Lung (tissue), 12 donors: ENCODE measurements around the gene FRMD1. TPM values are rescaled to one million over a fixed set of nuclear protein-coding genes. Genes with fewer than 3 reads are reported as not detected.

Experiments used
- ATAC-seq: fragments of 200-7000 bp; cut with Tn5 transposase; one replicate; pipeline ENCODE4 v1.9.1; 2020; ENCODE audit warnings: moderate number of reproducible peaks; ENCODE audit not compliant: insufficient read depth, low FRiP score
- DNase-seq, 3 donors: peaks; one replicate each; pipeline ENCODE4 v3.0.0-alpha.2; 2013 to 2017
- H3K27ac ChIP-seq, 2 donors: one replicate each; pipeline ENCODE4 v1.5.1; 2013; ENCODE audit warnings: mild to moderate bottlenecking in 2 of 2, moderate library complexity in 2 of 2, control low read depth in 1 of 2, inconsistent platforms in 1 of 2, low read depth in 1 of 2, low read length in 1 of 2
- H3K27me3 ChIP-seq, 3 donors: one replicate each; pipeline ENCODE4 v1.5.1; 2013; ENCODE audit warnings: low read length in 2 of 3; ENCODE audit not compliant: control insufficient read depth in 3 of 3, insufficient read depth in 3 of 3
- H3K36me3 ChIP-seq, 4 donors: one replicate each; pipeline ENCODE4 v1.5.1; 2013; ENCODE audit warnings: low read length in 4 of 4, mild to moderate bottlenecking in 1 of 4, moderate library complexity in 1 of 4; ENCODE audit not compliant: control insufficient read depth in 4 of 4, insufficient read depth in 4 of 4
- H3K4me1 ChIP-seq, 5 donors: one replicate each; pipeline ENCODE4 v1.5.1; 2013; ENCODE audit warnings: low read length in 5 of 5, mild to moderate bottlenecking in 2 of 5, moderate library complexity in 1 of 5; ENCODE audit not compliant: control insufficient read depth in 5 of 5, insufficient read depth in 5 of 5
- H3K4me3 ChIP-seq: one replicate; pipeline ENCODE4 v1.5.1; 2013; ENCODE audit warnings: mild to moderate bottlenecking, control low read depth, moderate library complexity
- H3K9ac ChIP-seq, 2 donors: one replicate each; pipeline ENCODE4 v1.5.1; 2013; ENCODE audit warnings: low read length in 2 of 2, control low read depth in 1 of 2; ENCODE audit not compliant: insufficient read depth in 1 of 2
- H3K9me3 ChIP-seq, 4 donors: one replicate each; pipeline ENCODE4 v1.5.1; 2013; ENCODE audit warnings: low read length in 3 of 4, mild to moderate bottlenecking in 1 of 4, moderate library complexity in 1 of 4; ENCODE audit not compliant: control insufficient read depth in 4 of 4, insufficient read depth in 3 of 4
- CTCF ChIP-seq: IDR thresholded peaks from 2 replicates; pipeline ENCODE4 v1.5.1; 2012; ENCODE audit warnings: mild to moderate bottlenecking; ENCODE audit errors: control extremely low read depth, extremely low read depth
- WGBS, 2 donors: extraction: QIAGEN DNeasy Blood & Tissue Kit; methylation state at CpG; one replicate each; pipeline ENCODE4 v1.1.7; 2013; 5-methylcytosine and 5-hydroxymethylcytosine counted together
- polyA plus RNA-seq, 2 donors: library from polyadenylated mRNA; stranded (reverse); fragments of 200-250 nt; gene quantifications; one replicate each; pipeline ENCODE4 v1.2.1, GENCODE V29; 2013
- total RNA-seq, 2 donors: library from RNA; depleted of rRNA in 1 of 2; stranded (reverse); fragments of >200 nt in 1 of 2; gene quantifications; one replicate each; pipeline ENCODE4 v1.2.1, GENCODE V29; 2014 to 2021
- donor health status: control.
- donor health status: control.
- donor health status: Bipolar disorder and iron deficiency.
- donor health status: healthy.
- donor health status: DM: yes; HTN: yes; CAD: no.

The FRMD1 gene
- total and polyA plus RNA-seq, 4 donors, result 0.02 to 1.4 (median 0.10) TPM

GRCh38 chr6:168035098-168035660 lies 43.8 kb downstream of the FRMD1 start:
- 13 to 21% methylated on average over 39 to 45 of the region's 45 CpGs for WGBS, 2 donors
- peak; percentile 52 for ATAC-seq
- Histone ChIP-seq H3K4me3 (peak overlapping the region; percentile 16), H3K9me3 (peaks cover 0 to 15% (median 8%) of the 10 kb centered on the region in 4 donors), H3K9ac (peak overlapping the region in 1 of 2 donors; percentile 75), H3K27me3 (no peaks in the 10 kb centered on the region), H3K27ac (peak overlapping the region; percentile 71 to 86), H3K4me1 (peaks cover 5 to 40% (median 17%) of the 10 kb centered on the region in 5 donors), H3K36me3 (peaks cover 0 to 29% (median 10%) of the 10 kb centered on the region in 4 donors)
- TF ChIP-seq CTCF, result no peak
- peak; percentile 90 to 95 (median 92) for DNase-seq

- Histone ChIP-seq H3K36me3 (peaks cover 0 to 23% (median 7%) of the 10 kb centered on the region in 4 donors), H3K27ac (peak overlapping the region; percentile 71 to 75), H3K4me1 (peaks cover 5 to 46% (median 22%) of the 10 kb centered on the region in 5 donors), H3K4me3 (no peak overlapping the region), H3K9ac (no peak overlapping the region), H3K9me3 (peaks cover 0 to 12% (median 3%) of the 10 kb centered on the region in 4 donors), H3K27me3 (no peaks in the 10 kb centered on the region)
- ATAC-seq, result no peak
- no peak for TF ChIP-seq CTCF
- no peak for DNase-seq
- 94 to 97% methylated on average over 18 of the region's 18 CpGs for WGBS, 2 donors
Observed at GRCh38 chr6:168034537-168034936, 44.5 kb downstream of the FRMD1 start.

GRCh38 chr6:168033791-168034190 lies 45.2 kb downstream of the FRMD1 start:
- 94 to 95% methylated on average over 12 of the region's 12 CpGs for WGBS, 2 donors
- Histone ChIP-seq H3K4me1 (peaks cover 5 to 54% (median 22%) of the 10 kb centered on the region in 5 donors), H3K27ac (no peak overlapping the region), H3K4me3 (no peak overlapping the region), H3K27me3 (no peaks in the 10 kb centered on the region), H3K36me3 (peaks cover 0 to 17% (median 4%) of the 10 kb centered on the region in 4 donors), H3K9ac (no peak overlapping the region), H3K9me3 (peaks cover 0 to 6% (median 1%) of the 10 kb centered on the region in 4 donors)
- no peak for TF ChIP-seq CTCF
- no peak for ATAC-seq
- DNase-seq, result no peak
